ENCODE results near the gene VPS25. TPM values are rescaled to one million over a fixed set of nuclear protein-coding genes. Genes with fewer than 3 reads are reported as not detected.

The VPS25 gene
- total RNA-seq: 35.5 and 41.0 TPM in 2 replicates

DNA sequence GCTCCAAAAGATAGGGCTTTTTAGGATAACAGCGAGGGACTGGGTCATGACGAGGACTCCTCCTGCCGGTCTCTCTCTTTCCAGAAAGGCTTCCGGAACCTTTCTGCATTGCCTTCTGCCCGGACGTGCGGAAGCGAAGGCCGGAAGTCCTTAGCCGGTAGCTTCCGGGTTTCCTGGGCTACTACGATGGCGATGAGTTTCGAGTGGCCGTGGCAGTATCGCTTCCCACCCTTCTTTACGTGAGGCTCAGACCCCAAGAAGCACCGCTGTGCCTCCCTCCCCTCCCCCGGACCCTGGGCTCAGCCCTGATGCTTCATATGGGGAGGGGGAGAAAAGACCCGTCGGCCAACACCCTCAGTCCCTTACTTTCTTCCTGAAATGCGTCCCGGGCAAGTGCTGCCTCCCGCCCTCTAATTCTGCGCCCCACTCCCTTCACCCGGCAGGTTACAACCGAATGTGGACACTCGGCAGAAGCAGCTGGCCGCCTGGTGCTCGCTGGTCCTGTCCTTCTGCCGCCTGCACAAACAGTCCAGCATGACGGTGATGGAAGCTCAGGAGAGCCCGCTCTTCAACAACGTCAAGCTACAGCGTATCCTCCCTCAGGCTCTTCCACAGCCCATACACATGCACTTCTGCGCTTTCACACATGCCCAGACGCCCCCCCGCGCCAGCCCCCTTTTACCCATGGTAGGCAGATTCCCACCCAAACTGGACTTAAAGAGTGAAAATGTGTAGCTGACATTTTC is at the start of gene VPS25:
Gene VPS25 (plus strand): TSS at position 160 of the 746 bp plus-strand sequence. CDS start 27 bp downstream, at position 187.

DNA sequence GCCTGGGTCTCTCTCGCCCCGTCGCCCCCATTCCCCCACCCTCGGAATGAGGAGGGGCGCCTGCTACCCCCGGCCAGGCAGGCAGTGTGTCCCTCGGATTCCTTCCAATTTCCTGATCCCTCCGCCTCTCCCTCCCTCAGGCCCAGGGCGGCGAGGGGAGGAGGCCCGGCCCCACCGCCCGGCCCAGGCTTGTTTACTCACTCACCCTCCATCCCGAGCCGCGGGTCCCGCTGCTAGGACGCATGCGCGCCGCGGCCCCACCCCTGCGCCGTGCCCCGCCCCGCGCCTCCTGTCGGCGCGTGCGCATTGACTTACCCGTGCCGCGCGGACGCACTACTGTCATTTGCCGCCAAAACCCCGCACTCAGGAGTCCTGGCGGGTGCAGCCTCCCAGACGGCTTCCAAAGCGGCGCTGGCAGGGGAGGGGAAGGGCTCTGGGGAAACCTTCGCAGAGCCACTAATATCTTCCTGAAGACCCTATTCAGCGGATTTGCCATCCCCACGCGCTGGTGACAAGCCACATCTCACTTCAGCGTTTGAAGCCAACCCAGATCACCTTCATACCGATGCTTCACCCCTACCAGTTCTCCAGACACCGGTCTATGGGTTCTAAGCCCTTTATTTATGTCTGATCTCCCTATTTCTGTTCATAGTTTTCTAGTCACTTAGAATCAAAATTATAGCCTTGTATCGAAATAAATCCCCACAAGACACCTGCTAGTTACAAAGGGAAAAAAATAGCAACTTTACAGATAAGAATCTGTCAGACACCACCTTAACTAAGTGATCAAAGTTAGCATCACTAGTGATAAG is 28.2 kb upstream of the VPS25 start, which contains the start of gene EZH1:
Gene EZH1 (minus strand): TSS at position 235 of the 812 bp plus-strand sequence. CDS start 16,099 bp downstream, outside the sequence.

DNA sequence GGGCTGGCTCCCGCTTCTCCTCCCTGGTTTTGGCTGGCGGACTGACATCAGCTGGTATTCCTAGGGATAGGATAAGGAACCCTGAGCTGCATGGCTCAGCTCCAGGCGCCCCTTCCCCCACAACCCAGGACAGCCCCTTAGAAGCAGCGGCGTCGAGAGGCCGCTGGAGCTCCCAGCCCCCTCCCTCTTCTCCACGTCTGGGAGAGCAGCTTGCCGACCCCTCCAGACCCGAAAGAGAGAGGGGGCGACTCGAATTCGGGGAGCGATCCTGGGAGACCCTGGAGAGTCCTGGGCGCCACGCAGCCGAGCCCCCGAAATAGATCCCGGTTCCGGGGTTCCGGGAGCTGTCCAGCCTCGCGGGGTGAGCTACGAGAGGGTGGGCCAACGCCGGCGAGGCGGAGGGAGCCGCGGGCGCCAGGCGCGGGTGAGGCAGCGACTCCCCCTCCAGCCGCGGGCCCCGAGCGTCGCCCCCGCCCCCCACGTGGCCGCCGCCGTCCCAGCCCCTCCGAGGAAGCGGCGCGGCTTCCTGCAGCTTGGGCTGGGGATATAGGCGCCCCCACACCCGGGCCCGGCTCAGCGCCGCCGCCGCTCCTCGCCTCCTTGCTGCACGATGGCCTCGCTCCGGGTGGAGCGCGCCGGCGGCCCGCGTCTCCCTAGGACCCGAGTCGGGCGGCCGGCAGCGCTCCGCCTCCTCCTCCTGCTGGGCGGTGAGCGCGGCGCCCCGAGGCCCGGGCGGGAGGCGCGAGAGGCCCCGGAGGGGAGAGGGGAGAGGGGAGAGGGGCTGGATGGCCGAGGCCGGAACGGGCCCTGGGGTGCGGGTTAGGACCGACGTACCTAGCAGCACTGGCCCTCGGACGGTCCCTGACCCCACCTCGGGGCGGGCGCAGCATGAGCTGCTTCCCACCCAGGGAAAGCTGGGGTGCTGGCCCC is 12.3 kb upstream of the VPS25 start, which contains the start of gene RAMP2:
Gene RAMP2 (plus strand): TSS at position 576 of the 930 bp plus-strand sequence. CDS start 35 bp downstream, at position 611.

DNA sequence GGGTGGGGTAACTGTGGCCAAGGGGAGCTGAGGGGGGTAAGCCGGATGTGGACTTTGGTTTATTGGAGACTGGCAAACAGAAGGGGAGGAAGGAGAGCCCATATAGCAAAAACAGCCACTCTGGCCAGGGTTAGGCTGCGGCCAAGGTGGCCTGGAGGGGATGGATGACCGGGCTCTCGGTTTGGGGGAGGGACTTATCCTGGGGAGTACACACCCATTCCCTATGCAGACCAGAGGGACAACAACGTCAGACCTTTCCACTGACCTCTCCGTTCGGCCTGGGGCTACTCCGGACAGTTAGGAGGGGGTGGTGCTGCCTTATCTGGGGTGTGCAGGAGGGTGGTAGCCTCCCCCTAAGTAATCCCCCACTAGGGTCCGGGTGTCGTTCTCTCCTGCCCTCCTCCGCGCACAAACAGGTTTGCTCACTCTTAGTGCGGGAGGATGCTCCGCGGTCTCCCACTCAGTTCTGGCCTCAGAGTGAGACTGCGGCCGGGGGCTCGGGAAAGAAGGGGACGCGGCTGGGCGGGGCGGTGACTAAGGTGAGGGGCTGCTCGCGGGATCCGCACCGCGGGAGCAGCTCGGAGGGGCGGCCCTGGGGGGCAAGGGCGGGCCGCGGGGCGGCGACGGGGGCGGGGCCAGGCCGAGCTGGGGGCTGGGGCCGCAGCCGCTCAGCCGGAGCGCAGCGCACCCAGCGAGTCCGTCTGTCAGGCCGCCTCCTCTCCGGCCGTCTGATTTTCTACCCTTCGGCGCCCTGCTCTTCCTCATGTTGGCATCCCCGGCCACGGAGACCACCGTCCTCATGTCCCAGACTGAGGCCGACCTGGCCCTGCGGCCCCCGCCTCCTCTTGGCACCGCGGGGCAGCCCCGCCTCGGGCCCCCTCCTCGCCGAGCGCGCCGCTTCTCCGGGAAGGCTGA is 6.9 kb downstream of the VPS25 start, which contains the start of gene WNK4:
Gene WNK4 (plus strand): TSS at position 675 of the 915 bp plus-strand sequence. CDS start 89 bp downstream, at position 764.

DNA sequence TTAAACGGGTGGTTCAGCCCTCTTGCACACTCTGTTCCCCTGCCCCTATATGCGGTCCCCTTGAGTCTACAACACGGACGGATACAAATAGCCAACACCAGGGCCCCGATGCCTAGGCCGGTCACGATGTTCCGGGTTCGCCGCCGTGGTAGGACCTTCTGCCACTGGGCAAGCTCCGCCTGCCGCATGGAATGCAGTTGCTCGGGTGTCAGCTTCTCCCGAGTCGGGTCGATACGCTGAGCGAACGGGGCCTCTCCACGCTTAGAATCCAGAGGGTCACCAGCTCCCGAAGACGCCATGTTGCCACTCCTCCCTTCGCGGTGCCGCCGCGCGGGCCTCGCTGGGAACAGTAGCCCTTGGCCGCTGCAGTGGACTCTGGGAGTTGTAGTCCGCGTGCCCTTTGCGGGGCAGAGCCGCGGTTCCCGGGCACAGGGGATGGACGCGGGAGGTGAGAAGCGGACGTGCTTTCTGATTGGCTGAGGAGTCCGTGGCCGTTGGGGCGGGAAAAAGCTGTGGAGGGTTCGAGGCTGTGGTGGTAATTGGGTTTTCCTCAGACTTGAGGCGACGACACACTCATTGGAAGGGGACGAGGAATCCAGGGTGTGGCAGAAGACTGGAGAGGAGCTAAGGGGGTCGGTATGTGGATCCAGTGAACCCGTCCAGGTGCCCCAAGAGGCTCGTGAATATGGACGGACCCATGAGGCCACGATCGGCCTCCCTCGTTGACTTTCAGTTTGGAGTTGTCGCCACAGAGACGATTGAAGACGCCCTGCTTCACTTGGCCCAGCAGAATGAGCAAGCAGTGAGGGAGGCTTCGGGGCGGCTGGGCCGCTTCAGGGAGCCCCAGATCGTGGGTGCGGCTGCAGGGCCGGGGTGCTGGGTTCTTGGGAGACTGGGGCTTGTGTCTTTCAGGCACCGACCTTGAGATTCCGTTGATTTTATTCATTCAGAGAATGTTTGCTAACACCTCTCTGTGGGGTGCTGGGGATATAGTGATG is 25.4 kb downstream of the VPS25 start, which contains the start of the genes CNTD1 and COA3:
Gene CNTD1 (plus strand): TSS at position 479 of the 998 bp plus-strand sequence. CDS start 207 bp downstream, at position 686.
Gene COA3 (minus strand): TSS at position 322 of the 998 bp plus-strand sequence. CDS start 23 bp downstream, at position 299.

Other genes with a start within 250 kb of the VPS25 start
- gene NAGLU, start 237.2 kb upstream of the VPS25 start, total RNA-seq: 21.4 and 26.7 TPM in 2 replicates
- gene HSD17B1, start 220.5 kb upstream of the VPS25 start, total RNA-seq: 0.49 and 1.1 TPM in 2 replicates
- gene COASY, start 211.3 kb upstream of the VPS25 start, total RNA-seq: 13.1 and 23.2 TPM in 2 replicates
- 27.0 and 33.6 TPM in 2 replicates for gene MLX, start 206.3 kb upstream of the VPS25 start, total RNA-seq
- gene PSMC3IP, start 195.7 kb upstream of the VPS25 start, total RNA-seq: 3.6 and 5.6 TPM in 2 replicates
- 40.3 and 50.0 TPM in 2 replicates for gene RETREG3, start 164.1 kb upstream of the VPS25 start, total RNA-seq
- gene TUBG1, start 163.8 kb upstream of the VPS25 start, total RNA-seq: 18.9 and 62.2 TPM in 2 replicates
- gene TUBG2, start 114.2 kb upstream of the VPS25 start, total RNA-seq: 1.9 and 7.4 TPM in 2 replicates
- gene PLEKHH3, start 96.5 kb upstream of the VPS25 start, total RNA-seq: 5.8 and 10.2 TPM in 2 replicates
- gene CCR10, start 91.6 kb upstream of the VPS25 start, total RNA-seq: 2.1 and 2.2 TPM in 2 replicates
- 16.7 and 53.1 TPM in 2 replicates for gene CNTNAP1, start 90.9 kb upstream of the VPS25 start, total RNA-seq
- 9.6 and 18.8 TPM in 2 replicates for gene EZH1, start 28.4 kb upstream of the VPS25 start, total RNA-seq
- 4.4 and 30.8 TPM in 2 replicates for gene RAMP2, start 12.2 kb upstream of the VPS25 start, total RNA-seq
- gene WNK4, start 7.2 kb downstream of the VPS25 start, total RNA-seq: 1.3 and 13.0 TPM in 2 replicates
- 55.1 and 59.4 TPM in 2 replicates for gene COA3, start 25.3 kb downstream of the VPS25 start, total RNA-seq
- not detected in 2 replicates for gene CNTD1, start 25.4 kb downstream of the VPS25 start, total RNA-seq
- gene BECN1, start 50.8 kb downstream of the VPS25 start, total RNA-seq: 116 and 169 TPM in 2 replicates
- 55.7 and 87.4 TPM in 2 replicates for gene PSME3, start 59.9 kb downstream of the VPS25 start, total RNA-seq
- 0.49 and 0.69 TPM in 2 replicates for gene AOC2, start 71.1 kb downstream of the VPS25 start, total RNA-seq
- gene AOC3, start 77.8 kb downstream of the VPS25 start, total RNA-seq: 0.31 and 0.32 TPM in 2 replicates
- not detected in 2 replicates for gene G6PC1, start 127.3 kb downstream of the VPS25 start, total RNA-seq
- 14.4 and 18.0 TPM in 2 replicates for gene AARSD1, start 191.0 kb downstream of the VPS25 start, total RNA-seq
- 0.06 and 0.16 TPM in 2 replicates for gene PTGES3L, start 206.6 kb downstream of the VPS25 start, total RNA-seq
- gene RUNDC1, start 207.1 kb downstream of the VPS25 start, total RNA-seq: 7.3 and 13.3 TPM in 2 replicates
- 736 and 777 TPM in 2 replicates for gene RPL27, start 225.0 kb downstream of the VPS25 start, total RNA-seq
- gene IFI35, start 233.3 kb downstream of the VPS25 start, total RNA-seq: 10.4 and 21.9 TPM in 2 replicates
- gene VAT1, start 248.9 kb downstream of the VPS25 start, total RNA-seq: 230 and 259 TPM in 2 replicates